H9 (cell line): ENCODE results near the gene CHTF8. TPM values are rescaled to one million over a fixed set of nuclear protein-coding genes. Genes with fewer than 3 reads are reported as not detected.

ENCODE experiments used
- DNase-seq: peaks from one replicate; pipeline ENCODE4 v3.0.0-alpha.2; 2017
- H2AFZ ChIP-seq: one replicate; pipeline ENCODE4 v1.6.1; 2013; ENCODE audit warnings: mild to moderate bottlenecking, low read length, control low read depth, moderate library complexity
- H2AK5ac ChIP-seq: 2 replicates; pipeline ENCODE4 v1.6.1; 2013; ENCODE audit warnings: low read length, control low read depth, mixed read lengths; ENCODE audit not compliant: insufficient read length
- H2BK120ac ChIP-seq: one replicate; pipeline ENCODE4 v1.6.1; 2013; ENCODE audit warnings: low read depth, mild to moderate bottlenecking, low read length, control low read depth, inconsistent platforms; ENCODE audit not compliant: poor library complexity, severe bottlenecking
- H2BK12ac ChIP-seq: 2 replicates; pipeline ENCODE4 v1.6.1; 2013; ENCODE audit warnings: low read length, control low read depth, mixed read lengths, low read depth; ENCODE audit not compliant: insufficient read length
- H2BK15ac ChIP-seq: 2 replicates; pipeline ENCODE4 v1.6.1; 2013; ENCODE audit warnings: low read depth, low read length, control low read depth
- H2BK20ac ChIP-seq: one replicate; pipeline ENCODE4 v1.6.1; 2013; ENCODE audit warnings: low read depth, mild to moderate bottlenecking, low read length, control low read depth, inconsistent platforms; ENCODE audit not compliant: poor library complexity, severe bottlenecking
- H2BK5ac ChIP-seq: 2 replicates; pipeline ENCODE4 v1.6.1; 2013; ENCODE audit warnings: low read length, control low read depth, mixed read lengths; ENCODE audit not compliant: insufficient read length
- H3K14ac ChIP-seq: 2 replicates; pipeline ENCODE4 v1.6.1; 2013; ENCODE audit warnings: low read length, control low read depth; ENCODE audit not compliant: insufficient read depth
- H3K18ac ChIP-seq: 2 replicates; pipeline ENCODE4 v1.6.1; 2013; ENCODE audit warnings: low read depth, mild to moderate bottlenecking, mixed read lengths, low read length, control low read depth; ENCODE audit not compliant: insufficient read length
- H3K23ac ChIP-seq: 2 replicates; pipeline ENCODE4 v1.6.1; 2013; ENCODE audit warnings: low read length, control low read depth, mixed read lengths, low read depth; ENCODE audit not compliant: insufficient read length
- H3K23me2 ChIP-seq: 2 replicates; pipeline ENCODE4 v1.6.1; 2013; ENCODE audit warnings: low read depth, mild to moderate bottlenecking, mixed read lengths, low read length, control low read depth; ENCODE audit not compliant: insufficient read length, poor library complexity, severe bottlenecking
- H3K27ac ChIP-seq: 2 replicates; pipeline ENCODE4 v1.5.1; 2013; ENCODE audit warnings: low read length, control low read depth, mixed read lengths, low read depth; ENCODE audit not compliant: insufficient read length
- H3K27me3 ChIP-seq: 2 replicates; pipeline ENCODE4 v1.6.1; 2013; ENCODE audit warnings: low read length, control low read depth, inconsistent platforms; ENCODE audit not compliant: insufficient read depth
- H3K4ac ChIP-seq: 2 replicates; pipeline ENCODE4 v1.6.1; 2013; ENCODE audit warnings: low read depth, mild to moderate bottlenecking, control low read depth, inconsistent platforms, low read length, moderate library complexity
- H3K4me1 ChIP-seq: 2 replicates; pipeline ENCODE4 v1.6.1; 2013; ENCODE audit warnings: low read length, control low read depth, inconsistent platforms; ENCODE audit not compliant: insufficient read depth
- H3K4me2 ChIP-seq: 2 replicates; pipeline ENCODE4 v1.6.1; 2013; ENCODE audit warnings: low read length, control low read depth, mixed read lengths; ENCODE audit not compliant: insufficient read length, insufficient read depth
- H3K56ac ChIP-seq: 2 replicates; pipeline ENCODE4 v1.6.1; 2013; ENCODE audit warnings: low read depth, mild to moderate bottlenecking, mixed read lengths, low read length, control low read depth; ENCODE audit not compliant: insufficient read length
- H3K79me1 ChIP-seq: 2 replicates; pipeline ENCODE4 v1.6.1; 2013; ENCODE audit warnings: low read depth, mild to moderate bottlenecking, moderate library complexity, low read length, control low read depth, inconsistent platforms; ENCODE audit not compliant: insufficient read depth, poor library complexity, severe bottlenecking
- H3K79me2 ChIP-seq: 2 replicates; pipeline ENCODE4 v1.6.1; 2013; ENCODE audit warnings: low read length, control low read depth, inconsistent platforms; ENCODE audit not compliant: insufficient read depth
- H3K9ac ChIP-seq: 2 replicates; pipeline ENCODE4 v1.6.1; 2013; ENCODE audit warnings: low read length, control low read depth, mixed read lengths; ENCODE audit not compliant: insufficient read length; ENCODE audit errors: extremely low read depth
- H3K9me3 ChIP-seq: one replicate; pipeline ENCODE4 v1.6.1; 2013; ENCODE audit warnings: low read depth, low read length, inconsistent platforms; ENCODE audit not compliant: control insufficient read depth
- H3T11ph ChIP-seq: one replicate; pipeline ENCODE4 v1.6.1; 2013; ENCODE audit warnings: mild to moderate bottlenecking, low read length, control low read depth, inconsistent platforms
- H4K20me1 ChIP-seq: one replicate; pipeline ENCODE4 v1.6.1; 2013; ENCODE audit not compliant: control insufficient read depth, insufficient read length, insufficient read depth
- H4K5ac ChIP-seq: 2 replicates; pipeline ENCODE4 v1.6.1; 2013; ENCODE audit warnings: low read depth, mild to moderate bottlenecking, mixed read lengths, low read length, control low read depth; ENCODE audit not compliant: insufficient read length
- H4K8ac ChIP-seq: replicated peaks from 2 replicates; pipeline ENCODE4 v1.6.1; 2013; ENCODE audit warnings: low read length, control low read depth, mixed read lengths, low read depth; ENCODE audit not compliant: insufficient read length
- H4K91ac ChIP-seq: 2 replicates; pipeline ENCODE4 v1.6.1; 2013; ENCODE audit warnings: low read depth, mild to moderate bottlenecking, moderate library complexity, mixed read lengths, low read length, control low read depth; ENCODE audit not compliant: insufficient read length
- H3K27ac Mint-ChIP-seq, 3 experiments: 2 replicates in 2 of 3; 3 replicates in 1 of 3; pipeline ENCODE4 v1.8.0; 2020 to 2021; ENCODE audit warnings: mixed read lengths in 3 of 3, mild to moderate bottlenecking in 1 of 3, moderate library complexity in 1 of 3
- H3K27me3 Mint-ChIP-seq: 2 replicates; pipeline ENCODE4 v1.8.0; 2021; ENCODE audit warnings: low read depth, mild to moderate bottlenecking, moderate library complexity, mixed read lengths
- H3K36me3 Mint-ChIP-seq, 3 experiments: 2 replicates in 2 of 3; 3 replicates in 1 of 3; pipeline ENCODE4 v1.8.0; 2020 to 2021; ENCODE audit warnings: low read depth in 3 of 3, mixed read lengths in 3 of 3; ENCODE audit not compliant: insufficient read depth in 1 of 3
- H3K4me1 Mint-ChIP-seq, 2 experiments: 2 replicates each; pipeline ENCODE4 v1.8.0; 2020; ENCODE audit warnings: mixed read lengths in 2 of 2
- H3K4me3 Mint-ChIP-seq, 2 experiments: 2 replicates in 1 of 2; 3 replicates in 1 of 2; pipeline ENCODE4 v1.8.0; 2020 to 2021; ENCODE audit warnings: mild to moderate bottlenecking in 2 of 2, mixed read lengths in 2 of 2, moderate library complexity in 1 of 2
- H3K9me3 Mint-ChIP-seq, 2 experiments: 2 replicates in 1 of 2; 3 replicates in 1 of 2; pipeline ENCODE4 v1.8.0; 2020; ENCODE audit warnings: mild to moderate bottlenecking in 2 of 2, mixed read lengths in 2 of 2, moderate library complexity in 1 of 2
- CTCF ChIP-seq: fragments of 200-600 bp; sonication (generic); conservative IDR thresholded peaks from 3 replicates; pipeline ENCODE4 v1.8.0; 2021; ENCODE audit warnings: antibody characterized with exemption, mild to moderate bottlenecking
- WGBS: extraction: QIAGEN DNeasy Blood & Tissue Kit; methylation state at CpG from one replicate; pipeline ENCODE4 v1.1.7; 2013; ENCODE audit warnings: missing lambda C conversion rate, low lambda C conversion rate, mixed read lengths; ENCODE audit not compliant: insufficient read length; ENCODE audit errors: extremely low coverage; 5-methylcytosine and 5-hydroxymethylcytosine counted together
- total RNA-seq: library from RNA; stranded (reverse); gene quantifications from 2 replicates; pipeline ENCODE4 v1.2.1, GENCODE V29; 2021

The CHTF8 gene
- total RNA-seq, 1 experiment from 2014 or later: 168 TPM

GRCh38 chr16:69077251-69077650, 55.1 kb downstream of the CHTF8 start:
- Mint-ChIP-seq H3K27ac (peak overlapping the region in 1 of 3 experiments; percentile 48; a peak in 1 of 7 replicates), H3K4me1 (peaks cover 34 to 37% of the 10 kb centered on the region in 2 experiments), H3K4me3 (no peak overlapping the region), H3K9me3 (no peaks in the 10 kb centered on the region), H3K27me3 (peaks cover 7% of the 10 kb centered on the region), H3K36me3 (no peaks in the 10 kb centered on the region)
- Histone ChIP-seq H3K18ac (no peak overlapping the region), H3K79me2 (no peaks in the 10 kb centered on the region), H3K9ac (no peak overlapping the region), H2BK5ac (no peak overlapping the region), H3K79me1 (no peaks in the 10 kb centered on the region), H3K9me3 (no peaks in the 10 kb centered on the region), H3K4ac (no peak overlapping the region), H3K23me2 (no peaks in the 10 kb centered on the region), H2BK15ac (no peak overlapping the region), H2BK20ac (no peak overlapping the region), H3K27me3 (no peaks in the 10 kb centered on the region), H3K56ac (no peak overlapping the region), H4K91ac (no peak overlapping the region), H4K8ac (no peak overlapping the region), H2BK120ac (no peak overlapping the region), H3T11ph (no peak overlapping the region), H3K14ac (no peak overlapping the region), H2BK12ac (no peak overlapping the region), H3K23ac (no peak overlapping the region), H3K27ac (no peak overlapping the region), H2AFZ (no peak overlapping the region), H4K20me1 (no peaks in the 10 kb centered on the region), H2AK5ac (no peak overlapping the region), H4K5ac (no peak overlapping the region), H3K4me1 (peaks cover 15% of the 10 kb centered on the region; the same call in 1 of the 2 replicates), H3K4me2 (no peak overlapping the region)
- no peak for TF ChIP-seq CTCF
- no CpG with 5 or more reads among the region's 4 CpGs for WGBS
- DNase-seq: no peak
